Urothelium cell line (cell line): Measurements from ENCODE around the gene IKZF3.
"Not testable (repeated sequence)": the region's sequence is repeated elsewhere in the genome, so short reads cannot be mapped to it uniquely, and the experiment has no call there.

ENCODE experiments used
- DNase-seq: peaks from one replicate; pipeline ENCODE4 v3.0.0; 2011; ENCODE audit warnings: low spot score, mixed read lengths
- FAIRE-seq: peaks from 2 replicates; lab custom pipeline; 2011; peaks lifted over from hg19 to GRCh38; lab: Jason Lieb, UNC

Gene IKZF3

GRCh38 chr17:39782481-39782880, 81.6 kb downstream of the IKZF3 start:
- FAIRE-seq (peak; percentile 35), DNase-seq (no peak)

GRCh38 chr17:39781861-39782213, 82.3 kb downstream of the IKZF3 start:
- DNase-seq: no peak
- no peak for FAIRE-seq

GRCh38 chr17:39781031-39781860, 82.9 kb downstream of the IKZF3 start:
- FAIRE-seq: no peak

DNA sequence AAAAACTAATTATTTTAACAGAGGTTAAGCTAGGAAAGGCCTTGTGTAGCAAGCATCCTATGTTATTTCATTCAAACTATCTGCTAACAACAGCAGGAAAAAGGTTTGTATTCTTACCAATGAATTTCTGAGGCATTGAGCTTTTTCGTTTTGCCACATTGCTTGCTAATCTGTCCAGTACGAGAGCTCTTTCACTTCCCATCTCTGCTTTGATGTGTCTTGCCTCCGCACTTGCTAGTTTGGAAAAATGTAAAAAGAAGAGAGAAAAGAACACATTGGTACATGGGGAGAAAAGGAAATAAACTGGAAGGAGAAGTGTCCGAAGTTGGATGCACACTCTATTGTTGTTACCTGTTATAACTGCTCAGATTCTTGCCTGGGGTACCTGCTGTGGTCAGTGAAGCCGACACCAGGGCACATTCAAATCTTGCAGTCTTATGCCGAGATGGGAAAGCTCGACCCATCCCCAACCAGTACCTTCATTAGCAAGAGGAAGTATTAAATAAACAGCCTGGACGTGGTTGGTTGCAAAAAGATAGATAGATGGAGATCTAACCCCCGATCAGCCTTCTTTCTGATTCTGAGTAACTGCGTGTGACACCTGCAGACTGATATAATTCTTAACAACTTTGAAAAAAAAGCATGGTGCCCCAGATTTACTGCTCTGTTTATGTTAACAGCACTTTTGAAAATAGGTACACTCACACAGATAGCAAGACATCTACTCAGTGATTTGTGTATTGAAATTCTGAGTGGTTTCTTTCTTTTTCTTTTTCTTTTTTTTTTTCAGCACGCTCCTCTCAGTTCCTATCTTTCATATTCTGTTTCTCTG, 86.4 kb downstream of the IKZF3 start:
- FAIRE-seq: no peak
- DNase-seq: no peak

More at GRCh38 chr17:39781031-39781860, 82.9 kb downstream of the IKZF3 start:
- no peak for DNase-seq

DNA sequence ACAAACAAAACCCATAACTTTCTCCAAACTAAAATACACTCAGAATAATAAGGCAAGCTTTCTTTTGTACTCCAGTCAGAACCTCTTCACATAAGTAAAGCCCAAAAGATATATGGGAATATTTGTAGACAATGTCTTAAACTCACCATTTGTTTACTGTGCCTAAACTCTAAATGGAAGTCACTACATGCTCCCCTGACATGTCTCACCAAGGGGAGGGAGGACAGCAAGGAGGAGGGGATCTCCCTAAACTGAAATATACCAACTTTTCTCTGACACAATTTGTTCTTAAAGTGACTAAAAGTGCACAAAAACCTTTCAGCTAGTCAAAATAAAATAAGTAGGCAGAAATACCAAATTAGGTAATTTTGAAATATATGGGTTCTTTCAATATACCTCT, 87.9 kb downstream of the IKZF3 start:
- FAIRE-seq: no peak
- no peak for DNase-seq

DNA sequence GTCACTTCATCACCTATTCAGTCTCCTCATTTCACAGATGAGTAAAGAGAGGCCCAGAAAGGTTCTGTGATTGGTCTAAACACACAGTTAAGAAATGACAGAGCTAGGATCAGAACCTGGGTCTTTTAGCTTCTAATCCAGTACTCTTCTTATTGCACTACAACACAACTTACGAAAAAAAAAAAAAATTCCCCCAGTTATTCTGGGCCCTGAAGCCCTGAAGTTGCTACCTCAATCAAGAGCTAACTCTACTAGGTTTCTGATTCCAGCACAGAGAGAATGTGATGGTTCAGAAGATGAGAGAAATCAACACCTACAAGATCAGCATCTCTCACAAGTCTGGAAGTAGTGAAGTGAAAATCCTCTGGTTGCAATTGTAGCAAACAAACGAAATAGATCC, 89.1 kb downstream of the IKZF3 start:
- FAIRE-seq: no peak
- no peak for DNase-seq

DNA sequence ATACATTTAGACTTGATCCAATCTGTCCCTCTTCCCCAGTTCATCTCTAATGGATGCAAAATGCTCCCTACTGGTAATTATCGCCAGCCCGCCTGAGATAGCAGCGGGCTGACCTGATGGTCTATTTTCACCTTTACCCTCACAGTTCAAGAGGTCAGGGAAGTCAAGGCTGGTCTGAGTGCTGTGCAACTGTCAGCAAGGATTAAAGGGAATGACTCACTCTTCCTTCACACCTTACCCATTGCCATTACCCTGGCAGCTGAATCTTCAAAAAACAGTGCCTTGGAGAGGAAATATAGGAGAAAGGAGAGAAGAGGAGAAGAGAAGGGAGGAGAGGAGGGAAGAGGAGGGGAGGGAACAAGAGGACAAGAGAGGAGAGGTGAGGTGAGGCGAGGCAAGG, 90.1 kb downstream of the IKZF3 start:
- DNase-seq (no peak), FAIRE-seq (no peak)

DNA sequence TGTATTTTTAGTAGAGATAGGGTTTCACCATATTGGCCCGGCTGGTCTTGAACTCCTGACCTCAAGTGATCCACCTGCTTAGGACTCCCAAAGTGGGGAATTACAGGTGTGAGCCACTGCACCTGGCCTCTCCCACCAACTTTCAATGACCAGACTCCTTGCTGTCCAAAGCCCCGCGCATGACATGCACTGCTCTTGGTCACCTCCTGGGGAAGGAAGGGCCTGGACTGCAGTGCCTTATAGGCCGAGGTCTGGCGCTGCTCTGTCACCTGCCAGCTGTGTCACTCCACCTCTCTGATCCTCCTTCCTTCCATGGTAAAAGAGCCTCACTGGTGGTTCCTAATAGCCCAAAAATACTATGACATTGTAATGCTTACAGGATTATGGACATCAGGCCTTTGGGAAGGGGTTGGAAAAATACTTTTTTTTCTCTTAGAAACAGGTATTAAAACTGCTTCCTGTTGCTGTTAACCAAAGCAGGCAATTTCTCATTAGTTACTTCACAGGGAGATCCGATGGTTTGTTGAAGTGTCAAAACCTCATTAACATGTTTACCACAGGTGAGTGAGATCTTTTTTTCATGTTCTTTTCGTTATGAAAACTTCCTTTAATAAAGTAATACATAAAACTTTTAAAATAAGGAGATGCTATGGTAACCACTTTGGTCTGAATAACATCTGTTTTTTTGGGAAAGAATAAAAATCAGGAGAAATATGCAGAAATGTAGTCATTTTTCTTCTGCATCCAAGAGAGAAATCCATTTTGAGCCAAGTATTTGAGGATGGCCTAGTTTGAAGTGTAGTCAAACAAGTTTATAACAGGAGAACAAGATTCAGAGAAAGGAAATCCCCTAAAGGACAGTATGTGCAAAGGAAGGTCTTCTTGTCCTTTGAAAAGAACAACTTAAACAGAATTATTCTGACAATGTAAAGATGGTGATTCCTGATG, 90.9 kb downstream of the IKZF3 start:
- DNase-seq: no peak
- FAIRE-seq: no peak

DNA sequence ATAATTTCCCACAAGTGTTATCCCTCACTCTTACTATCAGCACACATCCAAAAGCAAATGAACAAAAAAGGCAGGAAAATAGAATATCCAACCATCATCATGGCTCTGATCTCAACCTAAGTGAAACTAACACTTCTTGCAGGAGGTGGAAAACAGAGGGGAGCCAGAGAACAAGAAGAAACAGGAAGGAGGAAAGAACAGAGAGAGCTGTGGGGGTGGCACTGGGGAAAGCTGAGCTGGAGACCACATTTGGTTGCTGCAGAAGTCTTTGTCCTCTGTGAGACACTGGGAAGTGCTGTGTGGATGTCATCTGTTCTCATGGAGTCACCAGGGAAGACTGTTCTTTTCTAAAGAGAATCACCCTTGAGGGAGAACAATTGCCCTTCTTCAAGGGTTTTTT, 91.7 kb downstream of the IKZF3 start:
- DNase-seq (no peak), FAIRE-seq (no peak)

- DNase-seq (peak; percentile 74), FAIRE-seq (no peak)
These were observed 94.0 kb downstream of the IKZF3 start for GRCh38 chr17:39769974-39770587.

DNA sequence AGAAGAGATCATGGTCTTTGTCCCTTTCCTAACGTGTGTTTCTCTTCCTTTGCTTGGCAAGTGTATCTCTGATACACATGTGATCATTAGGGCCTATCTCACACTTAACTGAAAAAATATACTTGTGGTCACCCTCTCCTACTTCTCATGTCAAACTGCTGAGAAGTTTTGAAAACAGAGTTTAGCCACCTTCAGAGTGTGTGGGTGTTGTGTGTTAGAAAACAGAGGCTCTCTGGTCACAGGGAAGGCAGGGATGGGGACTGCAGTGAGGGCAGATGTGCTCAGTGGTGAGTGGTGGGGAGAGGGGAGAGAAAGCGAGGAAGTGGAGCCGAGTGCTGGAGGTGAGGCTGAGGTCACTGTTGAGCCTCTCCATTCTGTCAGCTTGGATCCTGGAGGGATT, 97.0 kb downstream of the IKZF3 start:
- FAIRE-seq: no peak

GRCh38 chr17:39765766-39766165, 98.3 kb downstream of the IKZF3 start:
- FAIRE-seq (peak; percentile 5), DNase-seq (no peak)

More for the DNA sequence above, 97.0 kb downstream of the IKZF3 start:
- DNase-seq: no peak

DNA sequence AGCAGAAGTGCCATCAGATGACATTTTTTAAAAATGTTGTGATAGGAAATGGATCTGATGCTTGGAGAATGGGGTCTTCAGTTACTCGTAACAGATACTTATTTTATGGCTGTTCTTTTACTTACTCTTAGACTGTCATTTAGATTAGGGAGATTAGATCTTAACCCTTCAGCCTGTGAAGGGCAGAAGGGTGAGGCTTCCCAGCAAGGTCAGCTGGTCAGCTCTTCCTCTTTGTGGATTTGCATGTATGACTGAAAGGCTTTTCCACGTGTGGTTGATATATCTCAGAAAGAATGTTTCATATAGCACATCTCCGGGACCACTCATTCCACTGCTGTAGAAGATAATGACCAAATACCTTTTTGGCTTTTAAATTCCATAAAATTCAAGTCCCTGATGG, 98.9 kb downstream of the IKZF3 start:
- FAIRE-seq (no peak), DNase-seq (no peak)

- not testable (repeated sequence) for FAIRE-seq, DNase-seq
These were observed 99.9 kb downstream of the IKZF3 start for GRCh38 chr17:39764171-39764570.

GRCh38 chr17:39763051-39763820, 100.9 kb downstream of the IKZF3 start:
- DNase-seq: no peak
- no peak for FAIRE-seq

GRCh38 chr17:39761861-39762496, 102.1 kb downstream of the IKZF3 start:
- no peak for DNase-seq
- FAIRE-seq: no peak

- FAIRE-seq (no peak), DNase-seq (no peak)
These were observed 104.9 kb downstream of the IKZF3 start for GRCh38 chr17:39759204-39759603.

DNA sequence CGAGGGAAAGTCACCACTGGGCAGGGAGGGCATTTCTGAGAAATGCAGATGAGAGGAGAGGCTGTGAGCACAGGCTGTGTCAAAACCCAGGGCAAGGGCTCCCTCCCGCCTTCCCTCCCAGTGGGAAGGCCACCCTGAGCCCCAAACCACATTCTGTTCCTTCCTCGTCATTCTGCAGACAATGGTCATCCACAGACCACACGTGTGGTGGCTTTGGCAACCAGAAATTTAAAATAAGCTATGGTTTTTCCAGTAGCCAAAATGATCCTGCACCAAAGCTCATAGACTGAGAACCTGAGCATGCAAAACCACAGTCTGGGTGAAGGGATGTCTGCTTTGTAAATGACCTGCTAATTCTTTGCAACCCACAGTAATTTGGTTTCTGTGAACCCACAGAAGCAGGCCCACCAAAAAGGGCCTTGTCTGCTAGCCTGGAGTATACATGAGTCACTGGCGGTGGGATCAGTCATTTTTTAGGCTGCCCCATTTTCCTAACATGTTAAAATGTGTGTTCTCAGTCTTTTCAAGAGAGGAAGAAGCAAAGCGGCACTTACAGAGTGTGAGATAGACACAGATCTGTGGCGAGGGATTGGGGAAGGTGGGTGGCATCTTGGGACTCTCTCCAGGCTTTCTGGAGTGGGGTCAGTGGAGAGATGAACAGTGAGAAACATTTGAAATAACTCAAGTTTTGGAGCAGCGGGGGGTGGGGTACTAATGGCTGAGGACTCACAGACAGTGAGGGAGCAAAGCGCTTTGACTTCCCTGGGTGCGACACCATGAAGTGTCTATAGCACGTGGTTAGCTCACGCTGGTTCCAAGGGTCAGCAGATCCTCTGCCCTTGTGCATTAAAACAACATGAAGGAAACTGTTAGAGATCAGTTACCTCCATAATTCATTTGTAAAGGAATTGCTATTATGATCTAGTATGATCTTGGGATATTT, 105.9 kb downstream of the IKZF3 start:
- DNase-seq: no peak
- no peak for FAIRE-seq
